Thyroid gland (tissue), 4 donors: ENCODE results near the gene PGRMC1. TPM values are rescaled to one million over a fixed set of nuclear protein-coding genes. Genes with fewer than 3 reads are reported as not detected.
"Not testable (repeated sequence)": the region's sequence is repeated elsewhere in the genome, so short reads cannot be mapped to it uniquely, and the experiment has no call there.

Experiments used
- DNase-seq, 2 donors: peaks; one replicate each; pipeline ENCODE4 v3.0.0-alpha.2; 2019
- H3K27ac ChIP-seq, 3 donors: fragments of 200-600 bp; sonication (generic); 1 replicate in 2 of 3; 2 replicates in 1 of 3; pipeline ENCODE4 v1.5.1; 2016 to 2019; ENCODE audit warnings: mild to moderate bottlenecking in 1 of 3, moderate library complexity in 1 of 3
- H3K27me3 ChIP-seq: fragments of 200-600 bp; sonication (generic); one replicate; pipeline ENCODE4 v1.5.1; 2019
- H3K36me3 ChIP-seq, 2 donors: fragments of 200-600 bp; sonication (generic); one replicate each; pipeline ENCODE4 v1.5.1; 2016 to 2019
- H3K4me1 ChIP-seq, 2 donors: fragments of 200-600 bp; sonication (generic); one replicate each; pipeline ENCODE4 v1.5.1; 2017 to 2019
- H3K4me3 ChIP-seq, 3 donors: fragments of 200-600 bp; sonication (generic); replicated peaks in 1 of 3; 1 replicate in 2 of 3; 2 replicates in 1 of 3; pipeline ENCODE4 v1.5.1; 2016; ENCODE audit warnings: mild to moderate bottlenecking in 1 of 3
- H3K9me3 ChIP-seq: fragments of 200-600 bp; sonication (generic); one replicate; pipeline ENCODE4 v1.5.1; 2017
- POLR2A ChIP-seq, 2 donors: fragments of 450-650 bp; IDR thresholded peaks; one replicate each; pipeline ENCODE4 v1.6.1; 2017; ENCODE audit warnings: antibody characterized with exemption in 2 of 2, mild to moderate bottlenecking in 2 of 2, moderate library complexity in 1 of 2
- WGBS, 2 donors: methylation state at CpG; one replicate each; pipeline ENCODE4 v1.1.5; 2017; 5-methylcytosine and 5-hydroxymethylcytosine counted together
- intact Hi-C: fragments of 100-400 bp; cut with DNase I; formaldehyde crosslinking; loops from one replicate; pipeline ENCODE4 v1.15.1; 2023
- total RNA-seq, 4 donors: library from RNA; depleted of rRNA; stranded (reverse); fragments of >200 nt; gene quantifications; one replicate each; pipeline ENCODE4 v1.2.3, GENCODE V29; 2016
- TF ChIP-seq, protein P1 (sequence below), 6 experiments: fragments of 200-600 bp in 3 of 6; fragments of 450-650 bp in 3 of 6; sonication (generic) in 3 of 6; IDR thresholded peaks; one replicate each; pipeline ENCODE4 v1.5.1; 2016 to 2019; ENCODE audit warnings: antibody characterized with exemption in 6 of 6, mild to moderate bottlenecking in 2 of 6, inconsistent platforms in 1 of 6, moderate library complexity in 1 of 6

The PGRMC1 gene
- total RNA-seq, 4 donors from 2014 or later = 136 to 177 (median 153) TPM

DNA sequence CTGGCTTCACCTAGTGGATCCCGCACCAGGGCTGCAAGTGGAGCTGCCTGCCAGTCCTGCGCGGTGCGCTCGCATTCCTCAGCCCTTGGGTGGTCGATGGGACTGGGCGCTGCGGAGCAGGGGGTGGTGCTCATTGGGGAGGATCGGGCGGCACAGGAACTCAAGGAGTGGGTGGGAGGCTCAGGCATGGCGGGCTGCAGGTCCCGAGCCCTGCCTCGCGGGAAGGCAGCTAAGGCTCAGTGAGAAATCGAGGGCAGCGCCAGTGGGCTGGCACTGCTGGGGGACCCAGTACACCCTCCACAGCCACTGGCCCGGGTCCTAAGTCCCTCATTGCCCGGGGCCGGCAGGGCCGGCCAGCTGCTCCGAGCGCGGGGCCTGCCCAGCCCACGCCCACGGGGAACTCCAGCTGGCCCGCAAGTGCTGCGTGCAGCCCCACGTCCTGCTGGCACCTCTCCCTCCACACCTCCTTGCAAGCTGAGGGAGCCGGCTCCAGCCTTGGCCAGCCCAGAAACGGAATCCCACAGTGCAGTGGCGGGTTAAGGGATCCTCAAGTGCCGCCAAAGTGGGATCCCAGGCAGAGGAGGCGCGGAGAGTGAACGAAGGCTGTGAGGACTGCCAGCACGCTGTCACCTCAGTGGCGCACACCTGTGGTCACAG, 27.6 kb upstream of the PGRMC1 start:
- Histone ChIP-seq H3K4me1 (no peaks in the 10 kb centered on the region), H3K27me3 (no peaks in the 10 kb centered on the region), H3K36me3 (no peaks in the 10 kb centered on the region), H3K9me3 (no peaks in the 10 kb centered on the region), H3K4me3 (no peak overlapping the region), H3K27ac (no peak overlapping the region)
- no peak for TF ChIP-seq POLR2A (IDR thresholded peaks at IDR 0.05)
- TF ChIP-seq, protein P1, sequence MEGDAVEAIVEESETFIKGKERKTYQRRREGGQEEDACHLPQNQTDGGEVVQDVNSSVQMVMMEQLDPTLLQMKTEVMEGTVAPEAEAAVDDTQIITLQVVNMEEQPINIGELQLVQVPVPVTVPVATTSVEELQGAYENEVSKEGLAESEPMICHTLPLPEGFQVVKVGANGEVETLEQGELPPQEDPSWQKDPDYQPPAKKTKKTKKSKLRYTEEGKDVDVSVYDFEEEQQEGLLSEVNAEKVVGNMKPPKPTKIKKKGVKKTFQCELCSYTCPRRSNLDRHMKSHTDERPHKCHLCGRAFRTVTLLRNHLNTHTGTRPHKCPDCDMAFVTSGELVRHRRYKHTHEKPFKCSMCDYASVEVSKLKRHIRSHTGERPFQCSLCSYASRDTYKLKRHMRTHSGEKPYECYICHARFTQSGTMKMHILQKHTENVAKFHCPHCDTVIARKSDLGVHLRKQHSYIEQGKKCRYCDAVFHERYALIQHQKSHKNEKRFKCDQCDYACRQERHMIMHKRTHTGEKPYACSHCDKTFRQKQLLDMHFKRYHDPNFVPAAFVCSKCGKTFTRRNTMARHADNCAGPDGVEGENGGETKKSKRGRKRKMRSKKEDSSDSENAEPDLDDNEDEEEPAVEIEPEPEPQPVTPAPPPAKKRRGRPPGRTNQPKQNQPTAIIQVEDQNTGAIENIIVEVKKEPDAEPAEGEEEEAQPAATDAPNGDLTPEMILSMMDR (IDR thresholded peaks at IDR 0.05) = no peak
- WGBS, 2 donors = 97 to 98% methylated on average over 10 to 12 of the region's 37 CpGs
- DNase-seq = no peak
- intact Hi-C loops = no loop called here

DNA sequence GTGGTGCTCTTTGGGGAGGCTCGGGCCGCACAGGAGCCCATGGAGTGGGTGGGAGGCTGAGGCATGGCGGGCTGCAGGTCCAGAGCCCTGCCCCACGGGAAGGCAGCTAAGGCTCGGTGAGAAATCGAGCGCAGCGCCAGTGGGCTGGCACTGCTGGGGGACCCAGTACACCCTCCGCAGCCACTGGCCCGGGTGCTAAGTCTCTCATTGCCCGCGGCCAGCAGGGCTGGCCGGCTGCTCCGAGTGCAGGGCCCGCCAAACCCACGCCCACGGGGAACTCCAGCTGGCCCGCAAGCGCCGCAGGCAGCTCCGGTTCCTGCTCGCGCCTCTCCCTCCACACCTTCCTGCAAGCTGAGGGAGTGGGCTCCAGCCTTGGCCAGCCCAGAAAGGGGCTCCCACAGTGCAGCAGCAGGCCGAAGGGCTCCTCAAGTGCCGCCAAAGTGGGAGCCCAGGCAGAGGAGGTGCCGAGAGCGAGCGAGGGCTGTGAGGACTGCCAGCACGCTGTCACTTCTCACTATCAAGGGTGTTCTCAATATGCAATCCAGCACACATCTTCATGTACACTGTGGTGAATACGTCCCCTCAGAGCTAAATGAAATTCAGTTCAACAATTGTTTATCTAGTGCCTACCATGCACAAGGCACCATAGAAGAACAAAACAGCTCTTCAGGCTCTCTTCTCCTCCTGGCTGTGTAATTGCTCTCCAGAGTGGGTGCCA, 25.0 kb upstream of the PGRMC1 start:
- intact Hi-C loops, H3K4me1 ChIP-seq, H3K4me3 ChIP-seq, H3K36me3 ChIP-seq, H3K9me3 ChIP-seq, DNase-seq, H3K27me3 ChIP-seq, H3K27ac ChIP-seq: not testable (repeated sequence)
- WGBS, 2 donors = 78 to 97% methylated on average over 2 to 19 of the region's 30 CpGs

DNA sequence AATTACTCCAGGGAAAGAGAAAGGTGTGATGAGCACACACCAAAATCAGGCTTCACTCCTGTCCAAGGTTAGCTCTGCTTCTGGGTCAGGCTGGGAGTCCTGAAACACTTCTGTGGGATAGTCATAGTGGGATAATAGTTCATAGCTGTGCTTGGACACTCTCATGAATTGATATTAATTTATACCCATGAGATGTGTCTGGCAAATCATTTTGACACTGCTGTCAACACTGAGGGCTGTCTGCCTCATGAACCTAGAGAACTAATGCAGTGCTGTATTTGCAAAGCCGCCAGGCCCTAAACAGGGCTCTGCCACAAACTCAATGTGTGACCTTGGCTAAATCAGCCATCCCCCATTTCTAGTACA, 24.5 kb upstream of the PGRMC1 start:
- Histone ChIP-seq H3K4me3 (no peak overlapping the region), H3K36me3 (no peaks in the 10 kb centered on the region), H3K9me3 (no peaks in the 10 kb centered on the region), H3K27ac (no peak overlapping the region), H3K27me3 (no peaks in the 10 kb centered on the region), H3K4me1 (no peaks in the 10 kb centered on the region)
- WGBS, 2 donors = 100% methylated on average over 1 of the region's 1 CpG
- DNase-seq = no peak
- no peak for TF ChIP-seq POLR2A (IDR thresholded peaks at IDR 0.05)
- TF ChIP-seq, protein P1 (IDR thresholded peaks at IDR 0.05) = no peak
- intact Hi-C loops = no loop called here

DNA sequence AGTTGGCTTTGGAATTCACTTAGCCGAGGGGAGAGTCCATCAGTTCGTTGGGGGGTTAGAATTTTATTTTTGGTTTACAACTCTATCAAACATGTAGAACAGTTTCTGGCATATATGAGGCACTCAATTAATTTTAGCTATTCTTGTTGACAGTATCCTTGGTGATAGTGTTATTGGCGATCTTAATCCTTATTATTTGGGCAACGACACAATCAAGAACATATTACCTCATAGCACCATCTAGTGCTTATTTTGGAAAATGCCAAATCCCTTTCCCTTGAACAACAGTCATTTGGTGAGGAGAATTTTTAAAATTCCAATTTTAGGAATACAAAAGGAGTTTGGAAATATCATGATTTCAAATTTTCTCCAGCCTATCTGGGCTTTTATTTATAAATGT, 17.9 kb upstream of the PGRMC1 start:
- no peak overlapping the region for H3K27ac ChIP-seq
- DNase-seq = no peak
- intact Hi-C loops = no loop called here
- H3K27me3 ChIP-seq = no peaks in the 10 kb centered on the region
- H3K36me3 ChIP-seq = no peaks in the 10 kb centered on the region
- no peaks in the 10 kb centered on the region for H3K4me1 ChIP-seq
- H3K9me3 ChIP-seq = no peaks in the 10 kb centered on the region
- 22 to 30% methylated on average over 4 of the region's 4 CpGs for WGBS, 2 donors
- H3K4me3 ChIP-seq = no peak overlapping the region
- TF ChIP-seq, protein P1 (IDR thresholded peaks at IDR 0.05) = peak in 3 of 6 experiments; percentile 33 to 46 (median 37)
- TF ChIP-seq POLR2A (IDR thresholded peaks at IDR 0.05) = no peak

DNA sequence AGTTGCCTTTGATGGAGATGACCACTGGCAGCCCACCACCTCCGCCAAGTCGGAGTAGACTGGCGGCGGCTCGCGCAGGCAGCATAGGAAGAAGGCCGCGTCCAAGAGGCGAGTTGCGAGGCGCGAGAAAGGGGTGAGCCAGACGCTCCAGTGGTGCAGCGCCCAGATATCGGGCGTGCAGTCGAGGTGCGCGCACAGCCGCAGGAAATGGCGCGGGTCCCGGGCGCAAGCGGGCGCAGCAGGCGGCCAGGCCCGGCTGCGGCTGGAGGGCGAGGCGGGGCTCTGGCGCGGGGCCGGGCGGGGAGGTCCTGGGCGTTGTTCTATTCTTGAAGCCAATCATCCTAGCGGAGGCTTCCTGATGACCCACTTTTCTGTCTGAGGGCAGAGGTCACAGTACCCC, 13.2 kb upstream of the PGRMC1 start:
- no peaks in the 10 kb centered on the region for H3K36me3 ChIP-seq
- DNase-seq = no peak
- no peaks in the 10 kb centered on the region for H3K4me1 ChIP-seq
- intact Hi-C loops = no loop called here
- no peak overlapping the region for H3K27ac ChIP-seq
- 82 to 85% methylated on average over 7 to 12 of the region's 37 CpGs for WGBS, 2 donors
- TF ChIP-seq POLR2A (IDR thresholded peaks at IDR 0.05) = no peak
- TF ChIP-seq, protein P1 (IDR thresholded peaks at IDR 0.05) = no peak
- H3K9me3 ChIP-seq = no peaks in the 10 kb centered on the region
- no peaks in the 10 kb centered on the region for H3K27me3 ChIP-seq
- H3K4me3 ChIP-seq = no peak overlapping the region
